Stimulated activated CD4-positive, alpha-beta T cell treated with anti-CD3 and anti-CD28 coated beads, Interleukin-2, amount 100 ng/mL, for 24 hours (primary cell): Measurements from ENCODE around the gene PPP1R12C.
A peak's percentile ranks its signal among the peaks of the same experiment; 100 is the strongest.

Source experiments
- DNase-seq, 2 donors: peaks; one replicate each; pipeline ENCODE4 v3.0.0-alpha.2; 2020

PPP1R12C gene

DNA sequence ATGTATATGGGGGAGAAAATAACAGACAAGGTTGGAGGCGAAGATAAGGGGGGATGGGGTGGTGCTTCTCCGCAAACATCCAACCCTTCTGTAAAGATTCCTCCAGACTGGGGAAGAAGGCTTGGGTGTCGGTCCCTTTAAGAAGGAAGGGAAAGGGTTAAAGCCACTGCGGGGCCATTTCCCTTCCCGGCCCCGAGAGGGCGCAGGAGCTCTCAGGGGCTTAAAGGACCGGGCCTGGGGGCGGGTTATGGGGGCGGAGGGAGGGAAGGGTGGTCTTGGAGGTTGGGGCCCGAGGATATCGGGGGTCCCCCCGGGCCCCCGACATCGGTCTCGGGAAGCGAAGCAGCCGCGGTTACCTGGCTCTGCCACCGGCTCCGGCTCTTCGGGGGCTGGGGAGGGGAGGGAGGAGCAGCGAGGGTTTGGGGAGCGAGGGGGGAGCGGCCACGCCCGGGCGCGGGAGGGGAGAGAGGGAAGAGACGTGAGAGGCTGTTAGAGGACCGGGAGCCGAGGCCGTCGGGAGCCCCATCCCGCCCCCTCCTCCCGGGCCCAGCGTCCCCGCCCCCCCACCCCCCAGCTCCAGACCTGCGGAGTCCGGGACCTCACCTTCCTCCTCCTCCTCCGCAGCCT, 28.8 kb upstream of the PPP1R12C start:
- no peak for DNase-seq

DNA sequence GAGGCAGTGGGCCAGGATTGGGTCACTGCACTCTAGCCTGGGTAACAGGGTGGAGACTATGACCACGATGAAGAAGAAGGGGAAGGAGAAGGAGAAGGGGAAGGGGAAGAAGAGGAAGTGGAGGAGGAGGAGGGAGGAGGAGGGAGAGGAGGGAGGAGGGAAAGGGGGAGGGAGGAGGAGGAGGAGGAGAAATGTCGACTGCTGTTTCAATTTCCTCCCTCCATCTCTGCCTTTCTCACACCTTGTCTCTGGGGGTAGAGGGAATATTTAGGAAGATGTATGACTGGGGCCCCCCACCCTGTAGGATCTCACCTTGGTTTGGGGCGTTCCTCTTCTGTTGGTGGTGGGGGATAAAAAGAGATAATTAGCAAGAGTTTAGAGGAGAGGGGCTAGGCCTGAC, 27.8 kb upstream of the PPP1R12C start:
- no peak for DNase-seq

DNA sequence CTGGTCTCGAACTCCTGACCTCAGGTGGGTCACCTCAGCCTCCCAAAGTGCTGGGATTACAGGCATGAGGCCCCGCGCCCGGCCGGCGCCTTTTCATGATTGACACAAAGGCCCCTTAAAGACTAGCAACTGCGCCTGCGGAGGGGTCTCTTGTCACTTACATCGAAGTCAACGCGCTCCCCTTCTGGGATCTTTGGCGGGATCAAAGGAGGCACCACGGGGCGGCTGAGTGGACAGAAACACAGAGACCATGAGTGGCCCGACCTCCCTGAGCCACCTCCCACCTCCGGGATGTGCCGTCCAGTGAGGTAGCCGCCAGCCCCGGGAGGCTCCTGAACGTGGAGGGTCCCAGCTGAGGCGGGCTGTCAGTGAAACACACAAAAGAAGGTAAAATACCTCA, 24.3 kb upstream of the PPP1R12C start:
- DNase-seq: no peak

DNA sequence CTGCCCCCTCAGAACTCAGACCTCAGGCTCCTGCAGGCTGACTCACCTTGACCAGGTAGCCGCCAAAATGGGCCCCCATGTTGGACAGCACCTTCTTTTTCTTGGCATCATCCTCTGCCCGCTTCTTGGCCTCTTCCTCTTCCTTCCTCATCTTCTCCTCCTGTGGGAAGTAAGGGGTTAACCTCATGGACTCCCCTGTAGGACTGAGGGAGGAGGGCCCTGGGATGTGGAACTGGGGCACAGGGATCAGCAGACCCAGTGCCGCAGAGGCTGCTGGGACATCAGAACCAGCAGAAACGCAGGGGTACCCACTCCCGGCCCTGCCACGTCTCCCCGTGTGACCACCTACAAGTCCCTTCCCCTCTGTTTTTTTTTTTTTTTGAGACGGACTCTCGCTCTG, 20.5 kb upstream of the PPP1R12C start:
- no peak for DNase-seq

DNA sequence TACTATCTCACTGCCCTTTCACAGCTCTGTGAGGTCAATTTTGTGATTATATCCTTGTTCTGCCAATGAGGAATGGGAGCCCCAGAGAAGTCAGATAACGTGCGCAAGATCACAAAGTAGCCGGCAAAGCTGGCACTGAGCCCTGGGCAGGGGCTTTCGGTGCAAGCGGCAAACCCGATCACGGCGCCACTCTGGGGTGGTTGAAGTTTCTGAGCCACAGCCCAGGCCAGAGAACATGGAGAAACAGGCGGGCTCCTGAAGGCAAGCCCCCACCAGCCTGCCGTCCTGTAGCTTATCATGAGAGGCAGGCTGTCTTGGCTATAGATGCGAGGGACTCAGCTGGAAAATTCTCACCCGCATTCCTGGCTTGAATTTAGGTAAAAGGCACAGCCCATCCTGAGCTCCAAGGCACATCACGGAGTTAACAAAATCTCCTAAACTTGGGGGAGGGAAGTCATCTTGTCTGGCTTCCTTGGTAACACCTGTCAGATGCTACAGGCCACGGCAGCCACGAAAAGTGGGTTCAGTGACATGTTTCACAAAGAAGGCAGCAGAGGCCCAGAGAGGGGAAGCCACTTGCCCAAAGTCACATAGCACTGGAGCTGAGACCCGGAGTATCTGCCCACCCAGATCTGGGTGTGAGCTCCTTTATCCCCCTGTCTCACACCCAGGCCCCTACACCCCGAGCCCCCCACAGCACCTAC, 19.1 kb upstream of the PPP1R12C start:
- no peak for DNase-seq

DNA sequence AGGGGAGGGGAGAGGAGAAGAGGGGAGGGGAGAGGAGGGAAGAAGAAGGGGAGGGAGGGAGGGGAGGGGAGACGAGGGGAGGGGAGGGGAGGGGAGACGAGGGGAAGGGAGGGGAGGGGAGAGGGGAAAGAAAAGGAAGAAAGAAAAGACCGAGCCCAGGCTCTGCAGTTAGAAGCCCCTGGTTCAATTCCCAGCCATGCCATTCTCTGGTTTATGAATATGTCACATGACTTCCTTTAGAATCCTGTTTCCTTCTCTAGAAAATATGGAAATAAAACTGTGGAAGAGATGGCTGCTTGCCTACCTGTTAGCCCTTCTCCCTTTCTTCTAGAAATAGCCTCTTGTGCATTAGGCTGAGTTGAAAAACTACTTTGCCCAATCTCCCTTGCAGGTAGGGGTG, 17.3 kb upstream of the PPP1R12C start:
- DNase-seq: no peak

DNA sequence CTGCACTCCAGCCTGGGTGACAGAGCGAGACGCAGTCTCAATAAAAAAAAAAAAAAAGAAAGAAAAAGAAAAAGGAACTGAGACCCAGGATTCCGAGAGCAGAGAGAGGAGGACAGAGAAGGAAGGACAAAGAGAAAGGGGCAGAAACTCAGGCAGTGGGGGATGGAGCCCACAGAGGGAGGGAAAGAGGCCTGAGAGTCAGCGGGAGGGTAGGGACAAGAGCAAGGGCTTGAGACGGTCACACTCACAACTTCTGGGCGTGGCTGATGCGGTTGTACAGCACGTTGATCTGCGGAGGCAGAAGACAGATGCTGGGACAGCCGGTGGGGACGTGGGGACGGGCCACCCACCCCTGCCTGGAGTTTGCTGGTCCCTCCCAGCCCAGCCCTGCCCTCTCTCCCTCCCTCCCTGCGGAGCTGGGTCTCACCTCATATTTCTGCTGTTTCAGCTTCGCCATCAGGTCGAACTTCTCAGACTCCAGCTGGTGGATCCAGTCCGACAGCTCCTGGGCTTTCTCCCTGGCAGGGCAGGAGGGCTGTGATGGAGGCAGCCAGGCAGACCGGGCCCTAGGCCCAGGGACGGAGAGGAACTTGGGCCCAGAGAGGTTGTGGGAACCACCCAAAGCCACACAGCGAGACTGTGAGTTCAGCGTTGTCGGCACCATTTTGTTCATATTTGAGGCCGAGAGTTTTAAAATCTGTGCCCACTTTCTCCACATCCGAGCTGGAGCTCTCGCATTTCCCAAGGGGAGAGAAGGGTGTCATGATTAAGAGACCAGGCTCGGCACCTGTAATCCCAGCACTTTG, 16.4 kb upstream of the PPP1R12C start:
- no peak for DNase-seq

DNA sequence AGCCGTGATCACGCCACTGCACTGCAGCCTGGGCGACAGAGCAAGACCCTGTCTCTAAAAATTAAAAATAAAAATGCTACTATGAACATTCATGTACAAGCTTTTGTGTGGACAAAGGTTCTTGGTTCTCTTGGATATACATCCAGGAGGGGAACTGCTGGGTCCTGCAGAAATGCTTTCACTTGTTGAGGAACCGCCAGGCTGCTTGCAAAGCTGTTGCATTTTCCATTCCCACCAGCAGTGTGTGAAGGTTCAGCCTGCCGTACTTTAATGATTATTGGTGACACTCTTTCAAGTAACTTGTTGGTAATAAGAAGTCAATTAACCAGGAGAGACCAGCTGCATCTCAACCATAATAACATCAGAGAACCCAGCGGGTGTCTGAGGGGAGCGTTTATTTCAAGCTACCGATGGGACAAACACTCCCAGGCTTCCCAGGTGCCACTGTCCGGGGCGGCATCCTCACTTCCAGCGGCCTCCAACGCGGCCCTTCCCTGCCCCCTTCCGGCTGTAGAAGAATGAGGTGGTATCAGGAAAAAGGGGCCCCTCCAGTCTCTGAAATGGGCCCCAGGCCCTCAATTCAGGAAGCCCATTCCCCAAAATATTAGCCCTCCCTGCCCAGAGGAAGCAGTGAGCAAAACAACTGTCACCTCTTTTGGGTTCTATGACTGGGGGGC, 15.2 kb upstream of the PPP1R12C start:
- DNase-seq: no peak

DNA sequence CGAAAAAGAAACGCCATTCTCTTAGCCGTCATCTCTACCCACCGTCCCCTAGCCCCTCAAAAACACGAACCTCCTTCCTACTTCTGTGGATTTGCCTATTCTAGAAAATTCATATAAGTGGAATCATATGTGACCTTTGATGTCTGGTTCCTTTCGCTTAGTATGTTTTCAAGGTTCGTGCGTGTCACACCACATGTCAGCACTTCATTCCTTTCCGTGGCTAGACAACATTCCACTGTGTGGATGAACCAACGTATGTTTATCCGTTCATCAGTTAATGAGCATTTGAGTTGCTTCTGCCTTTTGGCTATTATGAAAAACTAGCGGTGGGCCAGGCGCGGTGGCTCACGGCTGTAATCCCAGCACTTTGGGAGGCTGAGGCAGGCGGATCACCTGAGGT, 14.0 kb upstream of the PPP1R12C start:
- no peak for DNase-seq

DNA sequence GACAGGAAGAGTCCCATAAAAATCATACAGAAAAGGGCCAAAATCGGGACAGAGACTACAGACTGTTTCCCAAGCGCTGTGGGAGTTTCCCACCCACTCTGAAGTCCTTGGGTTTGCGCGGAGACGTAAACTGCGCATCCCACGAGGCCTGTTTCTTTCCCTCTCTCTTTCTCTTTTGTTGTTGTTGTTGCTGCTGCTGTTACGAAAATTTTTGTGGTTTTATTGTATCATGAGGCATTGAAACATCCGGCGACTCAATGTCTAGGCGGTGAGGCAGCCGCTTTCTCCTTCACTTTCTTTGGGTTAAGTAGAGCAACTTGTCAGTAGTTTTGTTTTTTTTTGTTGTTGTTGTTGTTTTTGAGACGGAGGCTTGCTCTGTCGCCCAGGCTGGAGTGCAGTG, 1.6 kb upstream of the PPP1R12C start:
- DNase-seq: no peak

DNA sequence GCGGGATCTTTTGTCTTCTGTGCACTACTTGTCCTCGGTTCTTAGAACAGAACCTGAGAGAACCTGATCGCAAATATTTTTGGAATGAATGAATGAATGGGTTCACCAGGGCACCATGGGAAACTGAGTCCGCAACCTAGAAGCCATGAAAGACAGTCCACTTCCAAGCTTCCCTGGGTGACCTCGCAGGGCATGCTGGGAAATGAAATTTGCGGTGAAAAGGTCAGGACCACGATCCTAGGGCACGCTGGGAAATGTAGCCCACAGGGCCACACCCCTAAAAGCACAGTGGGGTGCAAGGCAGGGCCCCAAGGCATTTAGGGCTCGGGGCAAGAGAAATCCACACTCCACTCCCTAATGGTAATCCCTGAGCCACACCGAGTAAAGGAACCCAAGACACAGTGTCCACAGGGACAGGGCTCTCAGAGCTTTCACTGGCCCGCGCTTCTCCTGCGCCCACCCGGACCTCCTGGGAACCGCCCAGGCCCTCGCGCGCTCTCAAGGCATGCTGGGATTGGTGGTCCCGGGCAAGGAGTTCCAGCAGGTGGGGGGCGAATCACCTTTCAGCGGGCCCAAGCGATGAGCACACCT, 1.1 kb upstream of the PPP1R12C start:
- peak; percentile 26 to 50 for DNase-seq

DNA sequence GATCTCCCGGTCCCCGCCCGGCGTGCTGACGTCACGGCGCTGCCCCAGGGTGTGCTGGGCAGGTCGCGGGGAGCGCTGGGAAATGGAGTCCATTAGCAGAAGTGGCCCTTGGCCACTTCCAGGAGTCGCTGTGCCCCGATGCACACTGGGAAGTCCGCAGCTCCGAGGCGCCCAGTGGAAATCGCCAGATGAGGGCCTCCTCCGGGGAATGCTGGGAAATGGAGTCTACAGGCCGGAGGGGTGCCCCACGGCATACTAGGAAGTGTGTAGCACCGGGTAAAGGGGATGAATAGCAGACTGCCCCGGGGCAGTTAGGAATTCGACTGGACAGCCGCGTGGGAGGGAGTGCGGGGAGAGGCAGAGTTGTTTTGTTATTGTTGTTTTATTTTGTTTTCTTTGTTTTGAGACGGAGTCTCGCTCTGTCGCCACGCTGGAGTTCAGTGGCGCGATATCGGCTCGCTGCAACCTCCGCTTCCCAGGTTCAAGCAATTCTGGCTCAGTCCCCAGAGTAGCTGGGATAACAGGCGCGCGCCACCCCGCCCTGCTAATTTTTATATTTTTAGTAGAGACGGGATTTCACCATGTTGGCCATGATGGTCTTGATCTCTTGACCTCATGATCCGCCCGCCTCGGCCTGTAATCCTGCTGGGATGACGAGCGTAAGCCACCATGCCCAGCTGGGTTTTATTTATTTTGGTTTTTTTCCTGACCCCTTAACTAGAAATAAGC, 390 bp upstream of the PPP1R12C start:
- DNase-seq: peak; percentile 97 to 98

DNA sequence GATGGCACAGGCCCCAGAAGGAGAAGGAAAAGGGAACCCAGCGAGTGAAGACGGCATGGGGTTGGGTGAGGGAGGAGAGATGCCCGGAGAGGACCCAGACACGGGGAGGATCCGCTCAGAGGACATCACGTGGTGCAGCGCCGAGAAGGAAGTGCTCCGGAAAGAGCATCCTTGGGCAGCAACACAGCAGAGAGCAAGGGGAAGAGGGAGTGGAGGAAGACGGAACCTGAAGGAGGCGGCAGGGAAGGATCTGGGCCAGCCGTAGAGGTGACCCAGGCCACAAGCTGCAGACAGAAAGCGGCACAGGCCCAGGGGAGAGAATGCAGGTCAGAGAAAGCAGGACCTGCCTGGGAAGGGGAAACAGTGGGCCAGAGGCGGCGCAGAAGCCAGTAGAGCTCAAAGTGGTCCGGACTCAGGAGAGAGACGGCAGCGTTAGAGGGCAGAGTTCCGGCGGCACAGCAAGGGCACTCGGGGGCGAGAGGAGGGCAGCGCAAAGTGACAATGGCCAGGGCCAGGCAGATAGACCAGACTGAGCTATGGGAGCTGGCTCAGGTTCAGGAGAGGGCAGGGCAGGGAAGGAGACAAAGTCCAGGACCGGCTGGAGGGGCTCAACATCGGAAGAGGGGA, 1.1 kb downstream of the PPP1R12C start:
- peak; percentile 65 to 67 for DNase-seq

DNA sequence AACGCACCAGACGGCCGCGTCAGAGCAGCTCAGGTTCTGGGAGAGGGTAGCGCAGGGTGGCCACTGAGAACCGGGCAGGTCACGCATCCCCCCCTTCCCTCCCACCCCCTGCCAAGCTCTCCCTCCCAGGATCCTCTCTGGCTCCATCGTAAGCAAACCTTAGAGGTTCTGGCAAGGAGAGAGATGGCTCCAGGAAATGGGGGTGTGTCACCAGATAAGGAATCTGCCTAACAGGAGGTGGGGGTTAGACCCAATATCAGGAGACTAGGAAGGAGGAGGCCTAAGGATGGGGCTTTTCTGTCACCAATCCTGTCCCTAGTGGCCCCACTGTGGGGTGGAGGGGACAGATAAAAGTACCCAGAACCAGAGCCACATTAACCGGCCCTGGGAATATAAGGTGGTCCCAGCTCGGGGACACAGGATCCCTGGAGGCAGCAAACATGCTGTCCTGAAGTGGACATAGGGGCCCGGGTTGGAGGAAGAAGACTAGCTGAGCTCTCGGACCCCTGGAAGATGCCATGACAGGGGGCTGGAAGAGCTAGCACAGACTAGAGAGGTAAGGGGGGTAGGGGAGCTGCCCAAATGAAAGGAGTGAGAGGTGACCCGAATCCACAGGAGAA, 1.9 kb downstream of the PPP1R12C start:
- DNase-seq: peak in 1 of 2 donors; percentile 53

DNA sequence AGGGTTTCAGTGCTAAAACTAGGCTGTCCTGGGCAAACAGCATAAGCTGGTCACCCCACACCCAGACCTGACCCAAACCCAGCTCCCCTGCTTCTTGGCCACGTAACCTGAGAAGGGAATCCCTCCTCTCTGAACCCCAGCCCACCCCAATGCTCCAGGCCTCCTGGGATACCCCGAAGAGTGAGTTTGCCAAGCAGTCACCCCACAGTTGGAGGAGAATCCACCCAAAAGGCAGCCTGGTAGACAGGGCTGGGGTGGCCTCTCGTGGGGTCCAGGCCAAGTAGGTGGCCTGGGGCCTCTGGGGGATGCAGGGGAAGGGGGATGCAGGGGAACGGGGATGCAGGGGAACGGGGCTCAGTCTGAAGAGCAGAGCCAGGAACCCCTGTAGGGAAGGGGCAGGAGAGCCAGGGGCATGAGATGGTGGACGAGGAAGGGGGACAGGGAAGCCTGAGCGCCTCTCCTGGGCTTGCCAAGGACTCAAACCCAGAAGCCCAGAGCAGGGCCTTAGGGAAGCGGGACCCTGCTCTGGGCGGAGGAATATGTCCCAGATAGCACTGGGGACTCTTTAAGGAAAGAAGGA, 2.8 kb downstream of the PPP1R12C start:
- no peak for DNase-seq

DNA sequence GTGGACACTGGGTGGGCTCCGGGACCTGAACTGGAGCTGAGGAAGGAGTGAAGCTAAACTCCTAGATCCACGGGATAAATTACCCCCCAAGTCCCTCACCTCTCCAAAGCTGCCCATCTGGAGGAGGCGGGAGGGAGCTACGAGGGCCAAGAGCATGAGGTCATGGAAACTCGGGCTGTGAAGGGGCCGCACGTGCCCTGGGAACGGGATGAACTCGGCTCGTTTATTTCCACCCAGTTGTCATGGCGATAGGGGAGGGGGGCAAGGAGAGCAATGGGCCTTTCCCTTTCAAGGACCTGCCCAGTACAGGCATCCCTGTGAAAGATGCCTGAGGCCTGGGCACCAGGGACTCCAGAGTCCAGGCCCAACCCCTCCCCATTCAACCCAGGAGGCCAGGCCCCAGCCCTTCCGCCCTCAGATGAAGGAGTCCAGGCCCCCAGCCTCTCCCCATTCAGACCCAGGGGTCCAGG, 3.8 kb downstream of the PPP1R12C start:
- DNase-seq: no peak

DNA sequence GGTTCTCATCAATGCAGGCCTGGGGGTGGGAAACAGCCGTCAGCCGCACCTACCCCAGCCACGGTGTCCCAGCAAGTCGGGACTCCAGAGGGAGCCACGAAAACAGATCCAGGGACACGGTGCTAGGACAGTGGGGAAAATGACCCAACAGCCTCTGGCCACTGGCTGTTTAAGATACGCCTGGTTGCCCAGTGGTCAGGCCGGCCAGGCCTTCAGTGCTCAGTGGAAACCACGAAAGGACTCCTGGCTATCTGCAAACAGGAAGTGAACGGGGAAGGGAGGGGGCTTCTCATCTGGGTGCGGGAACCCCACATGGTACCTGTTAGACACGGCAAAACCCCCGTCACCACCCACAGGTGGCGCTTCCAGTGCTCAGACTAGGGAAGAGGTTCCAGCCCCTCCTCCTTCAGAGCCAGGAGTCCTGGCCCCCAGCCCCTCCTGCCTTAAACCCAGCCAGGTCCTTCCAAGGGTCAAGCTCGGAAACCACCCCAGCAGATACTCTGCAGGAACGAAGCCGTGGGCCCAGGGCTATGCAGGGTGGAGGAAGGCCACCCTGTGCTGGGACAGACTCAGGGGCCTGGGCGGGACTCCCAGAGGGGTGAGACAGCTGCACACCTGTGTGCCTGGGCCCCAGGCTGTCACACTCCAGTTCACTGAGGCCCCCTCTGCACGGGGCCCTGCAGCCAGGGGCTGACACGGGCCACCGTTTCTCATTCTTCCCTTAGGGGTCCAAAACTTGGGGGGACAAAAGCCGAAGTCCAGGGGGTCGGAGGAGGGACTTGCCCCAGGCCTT, 4.5 kb downstream of the PPP1R12C start:
- no peak for DNase-seq

DNA sequence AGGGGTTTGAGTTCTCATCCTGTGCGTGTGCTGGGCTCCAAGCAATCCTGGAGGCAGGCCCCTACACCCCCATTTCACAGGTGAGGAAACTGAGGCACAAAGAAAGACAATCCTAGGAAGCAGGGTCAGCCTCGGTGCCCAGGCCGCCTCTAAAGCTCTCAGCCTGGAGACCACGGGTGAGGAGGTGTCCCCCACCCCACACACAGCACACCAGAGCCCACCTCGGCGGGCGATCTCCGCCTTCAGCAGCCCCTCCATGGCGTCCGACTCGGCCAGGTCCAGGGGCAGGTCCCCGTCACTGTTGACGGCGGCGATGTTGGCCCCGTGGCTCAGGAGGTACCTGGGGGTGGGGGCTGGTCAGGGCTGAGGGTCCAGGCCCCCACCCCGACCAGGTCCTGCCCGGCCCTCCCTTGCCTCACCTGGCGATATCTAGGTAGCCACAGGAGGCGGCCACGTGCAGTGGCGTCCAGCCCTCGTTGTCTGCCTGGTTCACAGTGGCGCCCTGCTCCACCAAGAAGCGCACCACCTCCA, 5.1 kb downstream of the PPP1R12C start:
- DNase-seq: no peak

DNA sequence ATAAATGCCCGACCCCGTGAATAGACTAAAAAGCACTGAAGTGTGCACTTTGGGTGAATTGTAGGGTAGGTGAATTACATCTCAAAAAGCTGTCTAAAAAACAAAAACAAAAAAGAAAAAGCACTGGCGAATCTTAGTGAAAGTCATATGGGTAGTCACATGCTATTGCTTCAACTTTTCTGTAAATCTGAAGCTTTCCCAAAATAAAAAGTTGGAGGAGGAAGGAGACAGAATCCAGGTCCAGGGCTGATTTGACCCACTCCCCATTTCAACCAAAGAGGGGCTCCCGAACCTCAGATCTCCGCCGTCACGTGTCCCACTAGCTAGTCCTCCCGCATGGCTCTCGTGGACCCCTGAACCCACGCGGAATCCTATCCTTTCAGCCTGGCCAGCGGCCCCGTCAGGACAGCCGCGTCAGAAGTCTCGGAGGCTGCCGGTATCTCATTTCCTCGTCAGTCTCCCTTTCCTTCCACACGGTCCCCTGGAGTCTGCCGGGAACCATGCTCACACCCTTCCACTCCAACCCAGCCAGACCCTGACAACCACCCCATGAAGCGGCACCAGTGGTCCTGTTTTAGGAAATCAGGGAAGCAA, 6.1 kb downstream of the PPP1R12C start:
- DNase-seq: no peak
